ENCODE measurements around the gene ANTXR1.

Gene ANTXR1

GRCh38 chr2:69057660-69058059 lies 44.7 kb downstream of the ANTXR1 start:
- no peak overlapping the region for H3K4me3 ChIP-seq (ENCODE audit: low read depth in 1 of 2, low read length in 2 of 2)

GRCh38 chr2:69059731-69060290 lies 46.8 kb downstream of the ANTXR1 start:
- no peak for TF ChIP-seq EZH2 (IDR thresholded peaks at IDR 0.05; ENCODE audit: borderline replicate concordance, low read depth, low read length, severe bottlenecking)
- no peak for TF ChIP-seq CTCF (IDR thresholded peaks at IDR 0.05; ENCODE audit: borderline replicate concordance, extremely low read depth, low read length, poor library complexity, severe bottlenecking)
- no peaks in the 10 kb centered on the region for H4K20me1 ChIP-seq (ENCODE audit: insufficient read depth, low read length)
- no peak for DNase-seq
- H3K4me2 ChIP-seq (ENCODE audit: insufficient read depth, low read length), result no peak overlapping the region
- no peaks in the 10 kb centered on the region for H3K27me3 ChIP-seq (ENCODE audit: insufficient read depth, low read length, poor library complexity)
- no peaks in the 10 kb centered on the region; the same call in 1 of the 2 replicates for H3K36me3 ChIP-seq (ENCODE audit: insufficient read depth, low read length)
- H3K9ac ChIP-seq (ENCODE audit: low read depth, low read length), result no peak overlapping the region
- no peak for ATAC-seq (ENCODE audit: insufficient read depth, low read depth)
- no peak overlapping the region for H3K4me3 ChIP-seq (ENCODE audit: low read depth in 1 of 2, low read length in 2 of 2)
- no peaks in the 10 kb centered on the region for H3K79me2 ChIP-seq (ENCODE audit: insufficient read depth, low read length)
- H2AFZ ChIP-seq (ENCODE audit: low read depth, low read length), result no peak overlapping the region
- no peak overlapping the region for H3K27ac ChIP-seq (ENCODE audit: low read length)
- H3K9me3 ChIP-seq (ENCODE audit: insufficient read depth, low read length, severe bottlenecking), result no peaks in the 10 kb centered on the region
- no peaks in the 10 kb centered on the region for H3K4me1 ChIP-seq (ENCODE audit: insufficient read depth, low read length)

More at GRCh38 chr2:69057660-69058059, 44.7 kb downstream of the ANTXR1 start:
- TF ChIP-seq CTCF (IDR thresholded peaks at IDR 0.05; ENCODE audit: borderline replicate concordance, extremely low read depth, low read length, poor library complexity, severe bottlenecking) (no peak), EZH2 (IDR thresholded peaks at IDR 0.05; ENCODE audit: borderline replicate concordance, low read depth, low read length, severe bottlenecking) (no peak)
- H3K4me2 ChIP-seq (ENCODE audit: insufficient read depth, low read length), result no peak overlapping the region
- H3K27ac ChIP-seq (ENCODE audit: low read length), result no peak overlapping the region
- no peak overlapping the region for H2AFZ ChIP-seq (ENCODE audit: low read depth, low read length)
- H3K4me1 ChIP-seq (ENCODE audit: insufficient read depth, low read length), result no peaks in the 10 kb centered on the region
- no peaks in the 10 kb centered on the region; the same call in 1 of the 2 replicates for H3K36me3 ChIP-seq (ENCODE audit: insufficient read depth, low read length)
- no peaks in the 10 kb centered on the region for H3K9me3 ChIP-seq (ENCODE audit: insufficient read depth, low read length, severe bottlenecking)
- no peaks in the 10 kb centered on the region for H3K79me2 ChIP-seq (ENCODE audit: insufficient read depth, low read length)
- H3K9ac ChIP-seq (ENCODE audit: low read depth, low read length), result no peak overlapping the region
- H4K20me1 ChIP-seq (ENCODE audit: insufficient read depth, low read length), result no peaks in the 10 kb centered on the region
- ATAC-seq (ENCODE audit: insufficient read depth, low read depth), result no peak
- no peak for DNase-seq
- no peaks in the 10 kb centered on the region for H3K27me3 ChIP-seq (ENCODE audit: insufficient read depth, low read length, poor library complexity)

- Histone ChIP-seq H3K79me2 (ENCODE audit: insufficient read depth, low read length) (no peaks in the 10 kb centered on the region), H3K4me2 (ENCODE audit: insufficient read depth, low read length) (no peak overlapping the region), H2AFZ (ENCODE audit: low read depth, low read length) (no peak overlapping the region), H3K9me3 (ENCODE audit: insufficient read depth, low read length, severe bottlenecking) (no peaks in the 10 kb centered on the region), H3K27me3 (ENCODE audit: insufficient read depth, low read length, poor library complexity) (no peaks in the 10 kb centered on the region), H3K4me3 (ENCODE audit: low read depth in 1 of 2, low read length in 2 of 2) (no peak overlapping the region), H4K20me1 (ENCODE audit: insufficient read depth, low read length) (no peaks in the 10 kb centered on the region), H3K27ac (ENCODE audit: low read length) (no peak overlapping the region), H3K4me1 (ENCODE audit: insufficient read depth, low read length) (no peaks in the 10 kb centered on the region), H3K9ac (ENCODE audit: low read depth, low read length) (no peak overlapping the region), H3K36me3 (ENCODE audit: insufficient read depth, low read length) (no peaks in the 10 kb centered on the region; the same call in 1 of the 2 replicates)
- TF ChIP-seq CTCF (IDR thresholded peaks at IDR 0.05; ENCODE audit: borderline replicate concordance, extremely low read depth, low read length, poor library complexity, severe bottlenecking), result no peak
- no peak for TF ChIP-seq EZH2 (IDR thresholded peaks at IDR 0.05; ENCODE audit: borderline replicate concordance, low read depth, low read length, severe bottlenecking)
- ATAC-seq (ENCODE audit: insufficient read depth, low read depth) (no peak), DNase-seq (no peak)
Measured at GRCh38 chr2:69060938-69061501, 48.0 kb downstream of the ANTXR1 start.

All from DND-41 (cell line).